Measurements from ENCODE around the gene SORCS2. TPM values are rescaled to one million over a fixed set of nuclear protein-coding genes. Genes with fewer than 3 reads are reported as not detected.

Gene SORCS2
- total and polyA plus RNA-seq, 2 of the 8 experiments (the other 6 are each of a cell fraction or from before 2014, with no cell fraction given), result 0.36 to 1.8 TPM

- TF ChIP-seq RAD21 (IDR thresholded peaks at IDR 0.05 in 1 of 2, conservative IDR thresholded peaks at IDR 0.05 in 1 of 2; ENCODE audit: low read depth in 2 of 2, low read length in 2 of 2), result no peak
- no peak for TF ChIP-seq HDAC6 (IDR thresholded peaks at IDR 0.05; ENCODE audit: low read depth, low read length)
- TF ChIP-seq CEBPB (IDR thresholded peaks at IDR 0.05; ENCODE audit: low read depth, low read length), result no peak
- TF ChIP-seq RXRA (IDR thresholded peaks at IDR 0.05; ENCODE audit: insufficient read depth, low read depth, low read length), result no peak
- no peak for TF ChIP-seq SIX5 (IDR thresholded peaks at IDR 0.05; ENCODE audit: low read depth, low read length)
- no peak for TF ChIP-seq JUND (IDR thresholded peaks at IDR 0.05; ENCODE audit: low read length)
- TF ChIP-seq SP4 (IDR thresholded peaks at IDR 0.05; ENCODE audit: low read length), result no peak
- TF ChIP-seq POLR2A (IDR thresholded peaks at IDR 0.05; ENCODE audit: control extremely low read depth in 1 of 2, low read depth in 2 of 2, low read length in 2 of 2), result no peak
These were observed 12.5 kb downstream of the SORCS2 start (continued) for GRCh38 chr4:7204656-7205387.
